Measurements from ENCODE around the gene PSEN2.

GRCh38 chr1:226827968-226828513 is 42.4 kb upstream of the PSEN2 start:
- TF ChIP-seq CTCF (IDR thresholded peaks at IDR 0.05) (peak; percentile 84 to 96 (median 92)), POLR2A (IDR thresholded peaks at IDR 0.05) (no peak)

Measured in adrenal gland (tissue), 5 donors.